ENCODE measurements around the gene TRIM6. TPM values are rescaled to one million over a fixed set of nuclear protein-coding genes. Genes with fewer than 3 reads are reported as not detected.
"Not testable (repeated sequence)": the region's sequence is repeated elsewhere in the genome, so short reads cannot be mapped to it uniquely, and the experiment has no call there.

Gene TRIM6
- total RNA-seq, 1 experiment from 2014 or later = 30.2 TPM

DNA sequence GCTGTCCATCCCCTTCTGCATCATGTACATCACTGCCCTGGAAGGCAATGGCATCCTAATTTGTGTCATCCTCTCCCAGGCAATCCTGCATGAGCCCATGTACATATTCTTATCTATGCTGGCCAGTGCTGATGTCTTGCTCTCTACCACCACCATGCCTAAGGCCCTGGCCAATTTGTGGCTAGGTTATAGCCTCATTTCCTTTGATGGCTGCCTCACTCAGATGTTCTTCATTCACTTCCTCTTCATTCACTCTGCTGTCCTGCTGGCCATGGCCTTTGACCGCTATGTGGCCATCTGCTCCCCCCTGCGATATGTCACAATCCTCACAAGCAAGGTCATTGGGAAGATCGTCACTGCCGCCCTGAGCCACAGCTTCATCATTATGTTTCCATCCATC, 15.4 kb upstream of the TRIM6 start (continued):
- no peak for TF ChIP-seq ZNF219 (CRISPR knock-in tag; IDR thresholded peaks at IDR 0.05; ENCODE audit: borderline replicate concordance)
- TF ChIP-seq CTCF (IDR thresholded peaks at IDR 0.05) = no peak
- TF ChIP-seq CBFB (CRISPR knock-in tag; IDR thresholded peaks at IDR 0.05; ENCODE audit: low read depth) = no peak
- no peak for TF ChIP-seq ZNF671 (CRISPR knock-in tag; IDR thresholded peaks at IDR 0.05)

- H3K4me1 Mint-ChIP-seq; H3K36me3 Mint-ChIP-seq; H3K27me3 Mint-ChIP-seq (ENCODE audit: low read depth); ATAC-seq; H3K27ac Mint-ChIP-seq; H3K9me3 Mint-ChIP-seq; H3K4me3 Mint-ChIP-seq; POLR2A ChIA-PET; DNase-seq (ENCODE audit: low spot score); CTCF ChIA-PET: not testable (repeated sequence)
Measured at GRCh38 chr11:5584458-5584857, 12.0 kb upstream of the TRIM6 start.

- DNase-seq (ENCODE audit: low spot score); CTCF ChIA-PET: not testable (repeated sequence)
- peaks cover 20% of the 10 kb centered on the region for H3K9me3 Mint-ChIP-seq
Measured at GRCh38 chr11:5589906-5590305, 6.5 kb upstream of the TRIM6 start.

GRCh38 chr11:5591613-5592012, 4.8 kb upstream of the TRIM6 start:
- ChIA-PET POLR2A (no interaction called here), CTCF (interaction anchor here (1.2 kb wide), 1 partner anchor 9 kb away, joined by 3 read pairs; no protein-coding TSS in a partner anchor)
- no peak overlapping the region for H3K4me3 Mint-ChIP-seq
- ATAC-seq (no peak), DNase-seq (ENCODE audit: low spot score) (no peak)
- peaks cover 16% of the 10 kb centered on the region for H3K4me1 Mint-ChIP-seq
- no peaks in the 10 kb centered on the region for H3K27me3 Mint-ChIP-seq (ENCODE audit: low read depth)
- no peak overlapping the region for H3K27ac Mint-ChIP-seq
- H3K9me3 Mint-ChIP-seq = peaks cover 19% of the 10 kb centered on the region
- TF ChIP-seq, protein P1, sequence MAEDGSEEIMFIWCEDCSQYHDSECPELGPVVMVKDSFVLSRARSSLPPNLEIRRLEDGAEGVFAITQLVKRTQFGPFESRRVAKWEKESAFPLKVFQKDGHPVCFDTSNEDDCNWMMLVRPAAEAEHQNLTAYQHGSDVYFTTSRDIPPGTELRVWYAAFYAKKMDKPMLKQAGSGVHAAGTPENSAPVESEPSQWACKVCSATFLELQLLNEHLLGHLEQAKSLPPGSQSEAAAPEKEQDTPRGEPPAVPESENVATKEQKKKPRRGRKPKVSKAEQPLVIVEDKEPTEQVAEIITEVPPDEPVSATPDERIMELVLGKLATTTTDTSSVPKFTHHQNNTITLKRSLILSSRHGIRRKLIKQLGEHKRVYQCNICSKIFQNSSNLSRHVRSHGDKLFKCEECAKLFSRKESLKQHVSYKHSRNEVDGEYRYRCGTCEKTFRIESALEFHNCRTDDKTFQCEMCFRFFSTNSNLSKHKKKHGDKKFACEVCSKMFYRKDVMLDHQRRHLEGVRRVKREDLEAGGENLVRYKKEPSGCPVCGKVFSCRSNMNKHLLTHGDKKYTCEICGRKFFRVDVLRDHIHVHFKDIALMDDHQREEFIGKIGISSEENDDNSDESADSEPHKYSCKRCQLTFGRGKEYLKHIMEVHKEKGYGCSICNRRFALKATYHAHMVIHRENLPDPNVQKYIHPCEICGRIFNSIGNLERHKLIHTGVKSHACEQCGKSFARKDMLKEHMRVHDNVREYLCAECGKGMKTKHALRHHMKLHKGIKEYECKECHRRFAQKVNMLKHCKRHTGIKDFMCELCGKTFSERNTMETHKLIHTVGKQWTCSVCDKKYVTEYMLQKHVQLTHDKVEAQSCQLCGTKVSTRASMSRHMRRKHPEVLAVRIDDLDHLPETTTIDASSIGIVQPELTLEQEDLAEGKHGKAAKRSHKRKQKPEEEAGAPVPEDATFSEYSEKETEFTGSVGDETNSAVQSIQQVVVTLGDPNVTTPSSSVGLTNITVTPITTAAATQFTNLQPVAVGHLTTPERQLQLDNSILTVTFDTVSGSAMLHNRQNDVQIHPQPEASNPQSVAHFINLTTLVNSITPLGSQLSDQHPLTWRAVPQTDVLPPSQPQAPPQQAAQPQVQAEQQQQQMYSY (CRISPR knock-in tag; IDR thresholded peaks at IDR 0.05) = no peak
- TF ChIP-seq IRF2 (CRISPR knock-in tag; IDR thresholded peaks at IDR 0.05; ENCODE audit: borderline replicate concordance, low read depth) = no peak
- no peak for TF ChIP-seq MXD4 (CRISPR knock-in tag; IDR thresholded peaks at IDR 0.05; ENCODE audit: borderline replicate concordance)
- no peak for TF ChIP-seq JUN (CRISPR knock-in tag; IDR thresholded peaks at IDR 0.05)
- TF ChIP-seq MYBL2 (CRISPR knock-in tag; IDR thresholded peaks at IDR 0.05) = no peak
- H3K36me3 Mint-ChIP-seq = peaks cover 13% of the 10 kb centered on the region

More at GRCh38 chr11:5589906-5590305, 6.5 kb upstream of the TRIM6 start:
- H3K4me1 Mint-ChIP-seq; H3K4me3 Mint-ChIP-seq; H3K27ac Mint-ChIP-seq; ATAC-seq; POLR2A ChIA-PET; H3K27me3 Mint-ChIP-seq (ENCODE audit: low read depth): not testable (repeated sequence)
- H3K36me3 Mint-ChIP-seq = peaks cover 13% of the 10 kb centered on the region

GRCh38 chr11:5592615-5593014, 3.8 kb upstream of the TRIM6 start:
- H3K27ac Mint-ChIP-seq = no peak overlapping the region
- H3K4me3 Mint-ChIP-seq = no peak overlapping the region
- no peak for DNase-seq (ENCODE audit: low spot score)
- ATAC-seq = no peak
- ChIA-PET CTCF (interaction anchor here (0.7 kb wide), 1 partner anchor 134 kb away, joined by 4 read pairs; no protein-coding TSS in a partner anchor), POLR2A (no interaction called here)
- H3K36me3 Mint-ChIP-seq = peaks cover 13% of the 10 kb centered on the region
- H3K27me3 Mint-ChIP-seq (ENCODE audit: low read depth) = no peaks in the 10 kb centered on the region
- peaks cover 19% of the 10 kb centered on the region for H3K9me3 Mint-ChIP-seq
- peaks cover 21% of the 10 kb centered on the region for H3K4me1 Mint-ChIP-seq
- TF ChIP-seq EMX1 (CRISPR knock-in tag; IDR thresholded peaks at IDR 0.05) (no peak), KAT7 (CRISPR knock-in tag; IDR thresholded peaks at IDR 0.05; ENCODE audit: borderline replicate concordance) (no peak), NFYB (CRISPR knock-in tag; conservative IDR thresholded peaks at IDR 0.05; ENCODE audit: low read depth) (no peak), AFF4 (CRISPR knock-in tag; IDR thresholded peaks at IDR 0.05; ENCODE audit: borderline replicate concordance) (no peak), ESRRA (CRISPR knock-in tag; IDR thresholded peaks at IDR 0.05; ENCODE audit: borderline replicate concordance) (no peak), NFE2L1 (CRISPR knock-in tag; IDR thresholded peaks at IDR 0.05) (no peak), ZNF671 (CRISPR knock-in tag; IDR thresholded peaks at IDR 0.05) (no peak)
- TF ChIP-seq, protein P1 (CRISPR knock-in tag; IDR thresholded peaks at IDR 0.05) = no peak

Measured in WTC11 (cell line).